SU-DHL-6 (cell line): ENCODE measurements around the gene KCNJ15.

Experiments
- H2AFZ ChIP-seq: fragments of 200-600 bp; sonication (generic); 2 replicates; pipeline ENCODE4 v1.6.1; 2014; ENCODE audit warnings: low read depth, mild to moderate bottlenecking, moderate library complexity, mixed read lengths, antibody characterized with exemption, low read length; ENCODE audit not compliant: severe bottlenecking
- H3F3A ChIP-seq: fragments of 200-600 bp; shearing (Covaris generic); 2 replicates; pipeline ENCODE4 v1.6.0; 2016; ENCODE audit warnings: antibody characterized with exemption, mild to moderate bottlenecking; ENCODE audit not compliant: insufficient read depth
- H3K27ac ChIP-seq: fragments of 200-600 bp; sonication (generic); 2 replicates; pipeline ENCODE4 v1.5.1; 2016; ENCODE audit warnings: low read depth, mild to moderate bottlenecking, low read length, moderate library complexity, mixed read lengths
- H3K27me3 ChIP-seq: fragments of 200-600 bp; sonication (generic), shearing (Covaris generic); 2 replicates; pipeline ENCODE4 v1.6.0; 2014; ENCODE audit warnings: mild to moderate bottlenecking, low read length
- H3K36me3 ChIP-seq: fragments of 200-600 bp; sonication (generic); 2 replicates; pipeline ENCODE4 v1.6.1; 2014; ENCODE audit warnings: mild to moderate bottlenecking, low read length, mixed read lengths
- H3K4me2 ChIP-seq: fragments of 300-600, 200-600 bp; shearing (Covaris generic), sonication (generic); 2 replicates; pipeline ENCODE4 v1.6.0; 2014; ENCODE audit warnings: low read length, low read depth, mild to moderate bottlenecking; ENCODE audit not compliant: poor library complexity, severe bottlenecking
- H3K4me3 ChIP-seq: fragments of 200-600 bp; sonication (generic); 2 replicates; pipeline ENCODE4 v1.5.1; 2014; ENCODE audit warnings: antibody characterized with exemption, low read length, mild to moderate bottlenecking, mixed read lengths; ENCODE audit not compliant: insufficient read depth, poor library complexity, severe bottlenecking
- H3K79me2 ChIP-seq: fragments of 200-600 bp; sonication (generic); 2 replicates; pipeline ENCODE4 v1.6.1; 2014; ENCODE audit warnings: mild to moderate bottlenecking, low read length, moderate library complexity; ENCODE audit not compliant: insufficient read depth
- H3K9ac ChIP-seq: fragments of 200-600 bp; sonication (generic); 2 replicates; pipeline ENCODE4 v1.7.0; 2014; ENCODE audit warnings: mild to moderate bottlenecking, low read length
- H3K9me2 ChIP-seq: fragments of 200-600 bp; sonication (generic); replicated peaks from 2 replicates; pipeline ENCODE4 v1.6.1; 2014; ENCODE audit warnings: low read length; ENCODE audit not compliant: insufficient read depth
- H3K9me3 ChIP-seq: fragments of 200-600 bp; sonication (generic); 2 replicates; pipeline ENCODE4 v1.6.1; 2014; ENCODE audit warnings: low read length, mixed read lengths; ENCODE audit not compliant: insufficient read depth
- H4K20me1 ChIP-seq: fragments of 200-600 bp; sonication (generic); 2 replicates; pipeline ENCODE4 v1.6.1; 2014; ENCODE audit warnings: low read depth, mild to moderate bottlenecking, antibody characterized with exemption, low read length, moderate library complexity, mixed read lengths
- CTCF ChIP-seq: fragments of 200-600 bp; sonication (generic); IDR thresholded peaks from one replicate; pipeline ENCODE4 v1.5.1; 2017; ENCODE audit warnings: antibody characterized with exemption, mild to moderate bottlenecking, low read length, moderate library complexity; ENCODE audit not compliant: insufficient read depth, poor library complexity, severe bottlenecking
- EZH2phosphoT487 ChIP-seq: fragments of 200-600 bp; sonication (generic), shearing (Covaris generic); conservative IDR thresholded peaks from 2 replicates; pipeline ENCODE4 v1.6.1; 2018; ENCODE audit warnings: mild to moderate bottlenecking, antibody characterized with exemption, low read length, moderate library complexity, mixed read lengths

Gene KCNJ15

GRCh38 chr21:38351961-38352521 lies 95.2 kb downstream of the KCNJ15 start:
- no peak for TF ChIP-seq CTCF
- no peak for TF ChIP-seq EZH2phosphoT487
- Histone ChIP-seq H3K27me3 (no peaks in the 10 kb centered on the region), H4K20me1 (no peaks in the 10 kb centered on the region), H3K79me2 (no peaks in the 10 kb centered on the region), H3F3A (no peaks in the 10 kb centered on the region), H3K4me3 (no peak overlapping the region), H3K9me2 (no peaks in the 10 kb centered on the region), H3K9ac (no peak overlapping the region), H3K36me3 (no peaks in the 10 kb centered on the region), H3K27ac (no peak overlapping the region), H3K9me3 (no peaks in the 10 kb centered on the region), H3K4me2 (no peak overlapping the region), H2AFZ (no peak overlapping the region)

DNA sequence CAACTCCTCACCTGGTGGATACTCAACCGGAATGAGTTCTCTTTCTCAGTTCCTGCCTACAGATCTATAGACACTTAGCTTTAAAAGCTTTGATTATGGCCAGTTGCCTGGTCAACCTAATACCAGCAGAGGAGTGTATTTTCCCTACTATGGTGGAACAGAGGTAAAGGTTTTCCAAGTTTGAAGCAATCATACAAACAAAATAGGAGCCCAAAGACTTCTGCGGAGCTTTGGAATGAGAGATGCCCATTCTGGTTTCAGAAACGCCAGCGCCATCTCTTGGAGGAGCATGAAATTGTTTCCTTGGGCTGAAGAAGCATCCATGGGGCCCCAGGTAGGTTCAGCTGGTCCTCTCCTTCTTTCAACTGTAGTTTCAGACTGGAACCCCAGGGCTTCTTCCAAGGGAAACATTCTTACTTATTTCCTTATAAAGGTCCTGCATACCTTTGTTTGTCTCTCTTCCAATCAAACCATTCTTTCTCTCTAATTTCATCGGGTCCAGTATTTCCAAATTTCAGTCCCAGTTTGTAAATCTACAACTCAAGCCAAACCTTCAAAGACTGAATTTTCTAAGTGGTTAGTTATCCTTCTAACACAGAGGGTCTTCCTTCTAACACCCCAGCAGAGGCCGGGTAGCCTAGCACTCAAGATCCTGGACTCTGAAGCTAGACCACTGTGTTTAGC lies 95.9 kb downstream of the KCNJ15 start:
- Histone ChIP-seq H3K79me2 (no peaks in the 10 kb centered on the region), H3K9ac (no peak overlapping the region), H3K4me3 (no peak overlapping the region), H3K36me3 (no peaks in the 10 kb centered on the region), H3K9me2 (no peaks in the 10 kb centered on the region), H3K9me3 (no peaks in the 10 kb centered on the region), H3K27ac (no peak overlapping the region), H3F3A (no peaks in the 10 kb centered on the region), H4K20me1 (no peaks in the 10 kb centered on the region), H2AFZ (no peak overlapping the region), H3K4me2 (no peak overlapping the region), H3K27me3 (no peaks in the 10 kb centered on the region)
- TF ChIP-seq CTCF (peak; percentile 12), EZH2phosphoT487 (no peak)

DNA sequence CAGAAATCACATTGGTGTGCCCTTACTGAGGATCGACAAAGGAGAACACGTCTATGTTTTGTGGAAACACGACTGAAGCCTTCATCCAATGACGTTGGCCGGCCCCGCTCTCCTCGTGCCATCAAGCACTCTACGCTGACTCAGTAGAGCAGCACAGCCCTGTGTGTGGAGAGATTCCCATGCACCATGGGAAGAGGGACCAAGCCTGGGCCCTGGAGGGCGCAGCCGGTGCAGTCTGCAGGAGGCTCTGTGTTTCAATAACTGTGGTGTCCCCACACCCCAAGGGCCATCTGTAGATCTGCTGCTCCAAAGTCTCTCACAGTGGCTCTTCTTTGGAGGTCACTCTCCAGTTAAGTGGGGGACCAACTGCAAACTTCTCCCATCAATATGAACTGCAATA lies 97.4 kb downstream of the KCNJ15 start:
- Histone ChIP-seq H3K4me2 (no peak overlapping the region), H3K27me3 (no peaks in the 10 kb centered on the region), H3K9ac (no peak overlapping the region), H2AFZ (no peak overlapping the region), H3K9me2 (no peaks in the 10 kb centered on the region), H3F3A (no peaks in the 10 kb centered on the region), H3K36me3 (no peaks in the 10 kb centered on the region), H4K20me1 (no peaks in the 10 kb centered on the region), H3K79me2 (no peaks in the 10 kb centered on the region), H3K27ac (no peak overlapping the region), H3K4me3 (no peak overlapping the region), H3K9me3 (no peaks in the 10 kb centered on the region)
- TF ChIP-seq EZH2phosphoT487, result no peak
- TF ChIP-seq CTCF, result no peak
